Mucosa of descending colon (tissue), 3 donors: ENCODE data around the gene MGAT5. TPM values are rescaled to one million over a fixed set of nuclear protein-coding genes. Genes with fewer than 3 reads are reported as not detected.

Experiments used
- ATAC-seq: fragments of 200-7000 bp; cut with Tn5 transposase; one replicate; pipeline ENCODE4 v1.9.1; 2020; ENCODE audit warnings: mild to moderate bottlenecking, moderate library complexity
- DNase-seq, 3 donors: peaks; one replicate each; pipeline ENCODE4 v3.0.0-alpha.2; 2020
- H3K36me3 ChIP-seq: fragments of 200-600 bp; one replicate; pipeline ENCODE4 v1.8.0; 2021; ENCODE audit warnings: low read depth, mild to moderate bottlenecking
- H3K4me1 ChIP-seq: fragments of 200-600 bp; one replicate; pipeline ENCODE4 v1.8.0; 2021; ENCODE audit warnings: low read depth, mild to moderate bottlenecking
- H3K4me3 ChIP-seq: fragments of 200-600 bp; one replicate; pipeline ENCODE4 v1.8.0; 2021; ENCODE audit warnings: mild to moderate bottlenecking
- H3K9me3 ChIP-seq: fragments of 200-600 bp; one replicate; pipeline ENCODE4 v1.8.0; 2021; ENCODE audit warnings: mild to moderate bottlenecking
- intact Hi-C, 2 donors: fragments of 100-400 bp; cut with DNase I in 1 of 2; cut with micrococcal nuclease in 1 of 2; formaldehyde crosslinking; loops; one replicate each; pipeline versions ENCODE4 v1.11.0 to v1.11.1; 2022; cut with DNase I, micrococcal nuclease
- total RNA-seq, 3 donors: library from RNA; stranded (reverse); fragmentation: NEBNext Ultra II Directional in 2 of 3; extraction: Animal tissue kit (Norgen Biotek cat#: 25700) in 2 of 3; gene quantifications; one replicate each; pipeline versions ENCODE4 v1.2.1 to v1.2.4, GENCODE V29; 2021 to 2023
- TF ChIP-seq, protein P1 (sequence below): fragments of 200-600 bp; IDR thresholded peaks from one replicate; pipeline ENCODE4 v1.8.0; 2022; ENCODE audit warnings: antibody characterized with exemption, mild to moderate bottlenecking
- donor health status: DM: no; HTN: no; CAD: no; lungs with moderate emphysema.
- donor health status: DM: no; HTN: no; CAD: no.
- donor health status: DM: no; HTN: yes; CAD: no.

Gene MGAT5
- total RNA-seq, 3 donors from 2014 or later: 56.5 to 75.5 (median 69.7) TPM

DNA sequence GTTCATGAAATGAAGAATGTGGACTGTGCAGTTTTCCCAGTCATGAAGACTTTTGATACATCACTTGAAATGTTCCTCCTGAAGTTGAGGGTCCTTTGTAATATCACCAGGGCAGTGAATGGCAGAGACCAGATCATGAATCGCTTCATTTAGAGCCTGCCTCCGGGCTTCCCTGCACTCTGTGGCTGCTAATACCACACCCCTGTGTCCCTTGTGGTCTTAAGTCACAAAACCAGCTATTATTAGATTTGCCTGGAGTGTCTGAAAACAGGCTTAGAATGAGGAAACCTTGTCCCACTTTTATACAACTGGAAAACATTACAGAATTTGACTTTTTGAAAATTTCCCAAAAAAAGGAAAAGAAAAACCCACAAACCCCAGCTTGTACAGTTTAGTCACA is 147.9 kb downstream of the MGAT5 start:
- intact Hi-C loops: no loop called here
- no peak for ATAC-seq

DNA sequence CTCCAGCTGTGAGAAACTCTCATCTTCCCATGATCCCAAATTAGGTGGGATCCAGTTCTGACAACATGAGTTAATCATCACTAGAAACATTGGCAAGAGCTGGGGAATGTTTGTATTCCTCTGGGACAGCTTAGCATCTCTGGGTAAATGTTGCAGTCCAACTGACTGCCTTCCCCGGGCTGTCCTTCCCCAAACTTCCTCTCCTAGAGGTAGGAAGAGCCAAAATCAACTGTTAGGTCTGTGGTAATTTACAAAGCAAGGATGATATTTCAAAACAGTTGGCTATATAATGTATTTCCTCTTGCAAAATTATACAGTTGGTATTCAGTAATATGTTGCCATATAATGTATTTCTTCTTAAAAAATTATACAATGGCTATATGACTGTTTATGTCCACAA is 148.5 kb downstream of the MGAT5 start:
- DNase-seq: no peak
- Histone ChIP-seq H3K36me3 (no peaks in the 10 kb centered on the region), H3K9me3 (no peaks in the 10 kb centered on the region), H3K4me1 (peaks cover 12% of the 10 kb centered on the region), H3K4me3 (no peak overlapping the region)
- TF ChIP-seq, protein P1, sequence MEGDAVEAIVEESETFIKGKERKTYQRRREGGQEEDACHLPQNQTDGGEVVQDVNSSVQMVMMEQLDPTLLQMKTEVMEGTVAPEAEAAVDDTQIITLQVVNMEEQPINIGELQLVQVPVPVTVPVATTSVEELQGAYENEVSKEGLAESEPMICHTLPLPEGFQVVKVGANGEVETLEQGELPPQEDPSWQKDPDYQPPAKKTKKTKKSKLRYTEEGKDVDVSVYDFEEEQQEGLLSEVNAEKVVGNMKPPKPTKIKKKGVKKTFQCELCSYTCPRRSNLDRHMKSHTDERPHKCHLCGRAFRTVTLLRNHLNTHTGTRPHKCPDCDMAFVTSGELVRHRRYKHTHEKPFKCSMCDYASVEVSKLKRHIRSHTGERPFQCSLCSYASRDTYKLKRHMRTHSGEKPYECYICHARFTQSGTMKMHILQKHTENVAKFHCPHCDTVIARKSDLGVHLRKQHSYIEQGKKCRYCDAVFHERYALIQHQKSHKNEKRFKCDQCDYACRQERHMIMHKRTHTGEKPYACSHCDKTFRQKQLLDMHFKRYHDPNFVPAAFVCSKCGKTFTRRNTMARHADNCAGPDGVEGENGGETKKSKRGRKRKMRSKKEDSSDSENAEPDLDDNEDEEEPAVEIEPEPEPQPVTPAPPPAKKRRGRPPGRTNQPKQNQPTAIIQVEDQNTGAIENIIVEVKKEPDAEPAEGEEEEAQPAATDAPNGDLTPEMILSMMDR: no peak
- ATAC-seq: no peak
- intact Hi-C loops: no loop called here

More for the DNA sequence above, 147.9 kb downstream of the MGAT5 start:
- no peaks in the 10 kb centered on the region for H3K36me3 ChIP-seq
- no peaks in the 10 kb centered on the region for H3K9me3 ChIP-seq
- DNase-seq: no peak
- peaks cover 18% of the 10 kb centered on the region for H3K4me1 ChIP-seq
- TF ChIP-seq, protein P1: no peak
- H3K4me3 ChIP-seq: no peak overlapping the region

- Histone ChIP-seq H3K4me1 (no peaks in the 10 kb centered on the region), H3K4me3 (no peak overlapping the region), H3K9me3 (no peaks in the 10 kb centered on the region), H3K36me3 (no peaks in the 10 kb centered on the region)
- no peak for ATAC-seq
- DNase-seq: no peak
- intact Hi-C loops: no loop called here
- TF ChIP-seq, protein P1: no peak
Observed at GRCh38 chr2:134405611-134406081, 151.8 kb downstream of the MGAT5 start.

- Histone ChIP-seq H3K4me1 (peaks cover 3% of the 10 kb centered on the region), H3K4me3 (no peak overlapping the region), H3K36me3 (no peaks in the 10 kb centered on the region), H3K9me3 (no peaks in the 10 kb centered on the region)
- DNase-seq: no peak
- TF ChIP-seq, protein P1: no peak
- ATAC-seq: no peak
- intact Hi-C loops: no loop called here
Observed at GRCh38 chr2:134406311-134406710, 152.4 kb downstream of the MGAT5 start.

GRCh38 chr2:134406736-134407135 is 152.9 kb downstream of the MGAT5 start:
- H3K4me3 ChIP-seq: no peak overlapping the region
- intact Hi-C loops: no loop called here
- no peaks in the 10 kb centered on the region for H3K36me3 ChIP-seq
- H3K9me3 ChIP-seq: no peaks in the 10 kb centered on the region
- H3K4me1 ChIP-seq: peaks cover 7% of the 10 kb centered on the region
- ATAC-seq: no peak
- DNase-seq: no peak
- TF ChIP-seq, protein P1: no peak
